K562 (cell line): ENCODE data around the gene ZSWIM4. TPM values are rescaled to one million over a fixed set of nuclear protein-coding genes. Genes with fewer than 3 reads are reported as not detected.

Experiments used
- GABPA ChIP-seq: fragments of 200-800 bp; sonication (Bioruptor generic); conservative IDR thresholded peaks from 2 replicates; pipeline ENCODE4 v1.6.1; 2016; ENCODE audit warnings: low read depth, missing genetic modification characterization, missing compliant biosample characterization
- HLTF ChIP-seq: fragments of 450-650 bp; IDR thresholded peaks from 2 replicates; pipeline ENCODE4 v1.6.1; 2016
- HMGN3 ChIP-seq: IDR thresholded peaks from 2 replicates; pipeline ENCODE4 v1.6.1; 2011; ENCODE audit warnings: borderline replicate concordance, low read depth, mild to moderate bottlenecking, mixed read lengths, low read length; ENCODE audit not compliant: insufficient read length; ENCODE audit errors: extremely low read depth
- KDM1A ChIP-seq, 2 experiments: fragments of 450-650 bp; IDR thresholded peaks; 2 replicates each; pipeline ENCODE4 v1.6.1; 2016; ENCODE audit warnings: mild to moderate bottlenecking in 2 of 2
- KHSRP ChIP-seq: fragments of 450-650 bp; IDR thresholded peaks from 2 replicates; pipeline ENCODE4 v1.6.1; 2017
- MTA3 ChIP-seq: fragments of 450-650 bp; formaldehyde crosslinking; IDR thresholded peaks from 2 replicates; pipeline ENCODE4 v1.6.1; 2017; ENCODE audit warnings: mild to moderate bottlenecking, borderline replicate concordance
- PCBP1 ChIP-seq: fragments of 200-400 bp; formaldehyde crosslinking; IDR thresholded peaks from 2 replicates; pipeline ENCODE4 v1.6.1; 2018; ENCODE audit warnings: mild to moderate bottlenecking, low read depth, low read length; ENCODE audit not compliant: poor library complexity, severe bottlenecking
- ZC3H4 ChIP-seq: sonication (generic); formaldehyde crosslinking; IDR thresholded peaks from 2 replicates; pipeline ENCODE4 v1.9.0; 2021; ENCODE audit warnings: missing genetic modification reagents, borderline replicate concordance
- polyA plus RNA-seq, 8 experiments: library from polyadenylated mRNA; depleted of rRNA in 4 of 8; stranded (reverse) in 5 of 8; unstranded in 3 of 8; fragments of >200 nt; fragmentation: Nextera tagmentation in 2 of 8; fragmentation: Illumina TruSeq in 1 of 8; extraction: Ambion mirVana in 2 of 8; extraction: Trizol in 1 of 8; gene quantifications; 2 replicates each; pipeline versions ENCODE4 v1.2.1 to v1.2.3, GENCODE V29; 2011 to 2014; ENCODE audit warnings: inconsistent platforms in 1 of 8, missing spikeins in 1 of 8
- total RNA-seq, 7 experiments: library from RNA; depleted of rRNA in 6 of 7; stranded (reverse); fragments of >200 nt in 6 of 7; fragmentation: Illumina TruSeq in 2 of 7; extraction: Trizol in 2 of 7; gene quantifications; 2 replicates each; pipeline versions ENCODE4 v1.2.1 to v1.2.3, GENCODE V29; 2011 to 2021; ENCODE audit warnings: low replicate concordance in 1 of 7
- TF ChIP-seq, protein P1 (sequence below), 2 experiments: fragments of 450-650 bp in 1 of 2; sonication (generic) in 1 of 2; formaldehyde crosslinking in 1 of 2; IDR thresholded peaks; 2 replicates each; pipeline versions ENCODE4 v1.7.1 to v1.9.0; 2016 to 2022; ENCODE audit warnings: inconsistent platforms in 1 of 2, mild to moderate bottlenecking in 1 of 2, missing genetic modification reagents in 1 of 2
- TF ChIP-seq, protein P2 (sequence below): fragments of 450-650 bp; formaldehyde crosslinking; IDR thresholded peaks from 2 replicates; pipeline ENCODE4 v1.4.0; 2020; ENCODE audit warnings: mild to moderate bottlenecking, moderate library complexity

The ZSWIM4 gene
- total and polyA plus RNA-seq, 9 of the 15 experiments (the other 6 are each of a cell fraction or from before 2014, with no cell fraction given): 0.25 to 3.7 (median 0.79) TPM; not detected in 2

DNA sequence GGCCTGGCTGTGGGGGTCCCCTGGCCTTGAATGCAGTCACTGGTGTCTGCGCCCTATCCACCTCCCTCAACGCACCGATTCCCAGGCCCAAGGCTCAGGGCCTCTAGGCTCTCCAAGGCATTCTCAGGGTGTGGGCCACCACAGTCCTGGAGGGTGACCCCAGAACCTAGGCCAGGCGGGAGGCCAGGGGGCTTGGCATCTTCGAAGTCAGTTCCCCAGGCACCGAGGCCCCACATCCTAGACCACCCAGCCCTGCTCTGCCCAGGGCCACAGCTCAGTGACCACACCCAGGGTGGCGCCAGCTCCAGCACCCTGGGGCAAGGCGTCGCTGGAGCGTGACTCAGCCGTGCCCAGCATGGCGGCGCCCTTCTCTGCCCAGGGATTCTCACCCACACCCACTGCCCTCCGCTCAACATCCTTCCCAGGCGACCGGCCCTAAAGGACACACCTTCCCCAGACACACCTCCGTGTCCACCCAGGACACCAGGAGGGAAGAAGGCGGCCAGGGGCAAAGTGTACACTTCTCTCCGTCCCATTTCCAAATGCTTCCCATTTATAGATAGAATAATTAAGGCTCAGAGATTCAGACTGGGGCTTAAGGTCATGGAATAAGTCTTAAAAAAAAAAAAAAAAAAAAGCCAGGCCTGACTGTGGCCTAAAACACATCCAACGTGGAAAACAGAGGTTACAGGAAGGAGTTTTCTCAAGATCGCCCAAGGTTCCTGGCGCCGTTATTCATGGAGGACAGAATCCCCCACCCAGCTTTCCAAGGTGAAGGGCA, 45.3 kb downstream of the ZSWIM4 start (continued):
- TF ChIP-seq, protein P1, sequence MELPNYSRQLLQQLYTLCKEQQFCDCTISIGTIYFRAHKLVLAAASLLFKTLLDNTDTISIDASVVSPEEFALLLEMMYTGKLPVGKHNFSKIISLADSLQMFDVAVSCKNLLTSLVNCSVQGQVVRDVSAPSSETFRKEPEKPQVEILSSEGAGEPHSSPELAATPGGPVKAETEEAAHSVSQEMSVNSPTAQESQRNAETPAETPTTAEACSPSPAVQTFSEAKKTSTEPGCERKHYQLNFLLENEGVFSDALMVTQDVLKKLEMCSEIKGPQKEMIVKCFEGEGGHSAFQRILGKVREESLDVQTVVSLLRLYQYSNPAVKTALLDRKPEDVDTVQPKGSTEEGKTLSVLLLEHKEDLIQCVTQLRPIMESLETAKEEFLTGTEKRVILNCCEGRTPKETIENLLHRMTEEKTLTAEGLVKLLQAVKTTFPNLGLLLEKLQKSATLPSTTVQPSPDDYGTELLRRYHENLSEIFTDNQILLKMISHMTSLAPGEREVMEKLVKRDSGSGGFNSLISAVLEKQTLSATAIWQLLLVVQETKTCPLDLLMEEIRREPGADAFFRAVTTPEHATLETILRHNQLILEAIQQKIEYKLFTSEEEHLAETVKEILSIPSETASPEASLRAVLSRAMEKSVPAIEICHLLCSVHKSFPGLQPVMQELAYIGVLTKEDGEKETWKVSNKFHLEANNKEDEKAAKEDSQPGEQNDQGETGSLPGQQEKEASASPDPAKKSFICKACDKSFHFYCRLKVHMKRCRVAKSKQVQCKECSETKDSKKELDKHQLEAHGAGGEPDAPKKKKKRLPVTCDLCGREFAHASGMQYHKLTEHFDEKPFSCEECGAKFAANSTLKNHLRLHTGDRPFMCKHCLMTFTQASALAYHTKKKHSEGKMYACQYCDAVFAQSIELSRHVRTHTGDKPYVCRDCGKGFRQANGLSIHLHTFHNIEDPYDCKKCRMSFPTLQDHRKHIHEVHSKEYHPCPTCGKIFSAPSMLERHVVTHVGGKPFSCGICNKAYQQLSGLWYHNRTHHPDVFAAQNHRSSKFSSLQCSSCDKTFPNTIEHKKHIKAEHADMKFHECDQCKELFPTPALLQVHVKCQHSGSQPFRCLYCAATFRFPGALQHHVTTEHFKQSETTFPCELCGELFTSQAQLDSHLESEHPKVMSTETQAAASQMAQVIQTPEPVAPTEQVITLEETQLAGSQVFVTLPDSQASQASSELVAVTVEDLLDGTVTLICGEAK (IDR thresholded peaks at IDR 0.05): no peak; the same call in 1 of the 2 replicates
- TF ChIP-seq, protein P1 (CRISPR knock-in tag; IDR thresholded peaks at IDR 0.05): no peak
- TF ChIP-seq GABPA (no peak), KHSRP (no peak), HLTF (no peak), HMGN3 (peak; percentile 42), KDM1A (IDR thresholded peaks at IDR 0.05) (no peak), PCBP1 (peak; percentile 0), MTA3 (peak; percentile 13; the same call in 1 of the 2 replicates), ZC3H4 (CRISPR knock-in tag) (0 out of 2 replicates have a peak, but pooled peaks have one; percentile 59)
- TF ChIP-seq, protein P2, sequence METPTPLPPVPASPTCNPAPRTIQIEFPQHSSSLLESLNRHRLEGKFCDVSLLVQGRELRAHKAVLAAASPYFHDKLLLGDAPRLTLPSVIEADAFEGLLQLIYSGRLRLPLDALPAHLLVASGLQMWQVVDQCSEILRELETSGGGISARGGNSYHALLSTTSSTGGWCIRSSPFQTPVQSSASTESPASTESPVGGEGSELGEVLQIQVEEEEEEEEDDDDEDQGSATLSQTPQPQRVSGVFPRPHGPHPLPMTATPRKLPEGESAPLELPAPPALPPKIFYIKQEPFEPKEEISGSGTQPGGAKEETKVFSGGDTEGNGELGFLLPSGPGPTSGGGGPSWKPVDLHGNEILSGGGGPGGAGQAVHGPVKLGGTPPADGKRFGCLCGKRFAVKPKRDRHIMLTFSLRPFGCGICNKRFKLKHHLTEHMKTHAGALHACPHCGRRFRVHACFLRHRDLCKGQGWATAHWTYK (CRISPR knock-in tag): 0 out of 2 replicates have a peak, but pooled peaks have one; percentile 22
